Measurements from ENCODE around the gene TBL1X.

GRCh38 chrX:9738151-9738550 is 273.3 kb downstream of the TBL1X start:
- TF ChIP-seq, protein P1, sequence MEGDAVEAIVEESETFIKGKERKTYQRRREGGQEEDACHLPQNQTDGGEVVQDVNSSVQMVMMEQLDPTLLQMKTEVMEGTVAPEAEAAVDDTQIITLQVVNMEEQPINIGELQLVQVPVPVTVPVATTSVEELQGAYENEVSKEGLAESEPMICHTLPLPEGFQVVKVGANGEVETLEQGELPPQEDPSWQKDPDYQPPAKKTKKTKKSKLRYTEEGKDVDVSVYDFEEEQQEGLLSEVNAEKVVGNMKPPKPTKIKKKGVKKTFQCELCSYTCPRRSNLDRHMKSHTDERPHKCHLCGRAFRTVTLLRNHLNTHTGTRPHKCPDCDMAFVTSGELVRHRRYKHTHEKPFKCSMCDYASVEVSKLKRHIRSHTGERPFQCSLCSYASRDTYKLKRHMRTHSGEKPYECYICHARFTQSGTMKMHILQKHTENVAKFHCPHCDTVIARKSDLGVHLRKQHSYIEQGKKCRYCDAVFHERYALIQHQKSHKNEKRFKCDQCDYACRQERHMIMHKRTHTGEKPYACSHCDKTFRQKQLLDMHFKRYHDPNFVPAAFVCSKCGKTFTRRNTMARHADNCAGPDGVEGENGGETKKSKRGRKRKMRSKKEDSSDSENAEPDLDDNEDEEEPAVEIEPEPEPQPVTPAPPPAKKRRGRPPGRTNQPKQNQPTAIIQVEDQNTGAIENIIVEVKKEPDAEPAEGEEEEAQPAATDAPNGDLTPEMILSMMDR (IDR thresholded peaks at IDR 0.05; ENCODE audit: extremely low read depth in 1 of 2, insufficient read depth in 1 of 2, low read depth in 1 of 2, low read length in 2 of 2), result no peak
- TF ChIP-seq POLR2AphosphoS5 (IDR thresholded peaks at IDR 0.05; ENCODE audit: insufficient read depth, low read depth, low read length), result no peak
- TF ChIP-seq POLR2A (IDR thresholded peaks at IDR 0.05; ENCODE audit: low read depth, low read length), result no peak
- no peak for TF ChIP-seq EZH2 (IDR thresholded peaks at IDR 0.05; ENCODE audit: borderline replicate concordance, low read depth, low read length, severe bottlenecking)
- TF ChIP-seq, protein P2, sequence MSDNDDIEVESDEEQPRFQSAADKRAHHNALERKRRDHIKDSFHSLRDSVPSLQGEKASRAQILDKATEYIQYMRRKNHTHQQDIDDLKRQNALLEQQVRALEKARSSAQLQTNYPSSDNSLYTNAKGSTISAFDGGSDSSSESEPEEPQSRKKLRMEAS (IDR thresholded peaks at IDR 0.05; ENCODE audit: insufficient read depth, insufficient read length), result no peak
- TF ChIP-seq GATA2 (IDR thresholded peaks at IDR 0.05; ENCODE audit: insufficient read depth, insufficient read length, low read depth, low read length), result no peak
- no peak for TF ChIP-seq MYC (IDR thresholded peaks at IDR 0.05; ENCODE audit: low read depth, low read length)
- no peak for TF ChIP-seq FOS (IDR thresholded peaks at IDR 0.05; ENCODE audit: borderline replicate concordance, insufficient read depth, low read length)
- TF ChIP-seq JUN (IDR thresholded peaks at IDR 0.05; ENCODE audit: borderline replicate concordance, insufficient read depth, insufficient read length, low read depth), result no peak

Measured in endothelial cell of umbilical vein (primary cell).